Mesenchymal stem cell (in vitro differentiated cells and primary cell): ENCODE data around the gene DEDD.

Experiments used
- DNase-seq: peaks from one replicate; pipeline ENCODE4 v3.0.0-alpha.2; 2013
- H2AFZ ChIP-seq: one replicate; pipeline ENCODE4 v1.6.1; 2013; ENCODE audit warnings: low read depth, mild to moderate bottlenecking, control low read depth, inconsistent platforms, low read length, moderate library complexity
- H2AK5ac ChIP-seq: 2 replicates; pipeline ENCODE4 v1.6.1; 2013; ENCODE audit warnings: low read length, moderate library complexity, mild to moderate bottlenecking, inconsistent platforms; ENCODE audit not compliant: severe bottlenecking
- H2BK120ac ChIP-seq: one replicate; pipeline ENCODE4 v1.6.1; 2013; ENCODE audit warnings: low read depth, mild to moderate bottlenecking, inconsistent platforms, low read length, moderate library complexity
- H2BK12ac ChIP-seq, 2 experiments: one replicate each; pipeline ENCODE4 v1.6.1; 2013; ENCODE audit warnings: inconsistent platforms in 2 of 2, low read length in 2 of 2, mild to moderate bottlenecking in 2 of 2, moderate library complexity in 2 of 2, control low read depth in 1 of 2
- H2BK15ac ChIP-seq: one replicate; pipeline ENCODE4 v1.6.1; 2013; ENCODE audit warnings: mild to moderate bottlenecking, low read depth, inconsistent platforms; ENCODE audit not compliant: poor library complexity, severe bottlenecking
- H2BK5ac ChIP-seq: 2 replicates; pipeline ENCODE4 v1.6.1; 2013; ENCODE audit warnings: low read depth, mild to moderate bottlenecking, low read length, control low read depth, inconsistent platforms; ENCODE audit not compliant: poor library complexity, severe bottlenecking
- H3K14ac ChIP-seq, 2 experiments: one replicate each; pipeline ENCODE4 v1.6.1; 2013; ENCODE audit warnings: inconsistent platforms in 2 of 2, low read length in 2 of 2, control low read depth in 1 of 2, mild to moderate bottlenecking in 1 of 2, moderate library complexity in 1 of 2
- H3K18ac ChIP-seq, 2 experiments: one replicate each; pipeline ENCODE4 v1.6.1; 2013; ENCODE audit warnings: inconsistent platforms in 2 of 2, low read length in 2 of 2, control low read depth in 1 of 2, low read depth in 1 of 2, mild to moderate bottlenecking in 1 of 2
- H3K23ac ChIP-seq, 2 experiments: one replicate each; pipeline ENCODE4 v1.6.1; 2013; ENCODE audit warnings: inconsistent platforms in 2 of 2, low read length in 2 of 2, mild to moderate bottlenecking in 2 of 2, moderate library complexity in 2 of 2, control low read depth in 1 of 2
- H3K27ac ChIP-seq: 2 replicates; pipeline ENCODE4 v1.5.1; 2013; ENCODE audit warnings: mild to moderate bottlenecking, moderate library complexity, low read length, control low read depth, inconsistent platforms; ENCODE audit not compliant: poor library complexity, severe bottlenecking
- H3K27me3 ChIP-seq, 2 experiments: 2 replicates each; pipeline versions ENCODE4 v1.6.1 to v1.7.0; 2013; ENCODE audit warnings: low read length in 2 of 2, mild to moderate bottlenecking in 2 of 2, moderate library complexity in 2 of 2, control low read depth in 1 of 2, inconsistent platforms in 1 of 2; ENCODE audit not compliant: control insufficient read depth in 1 of 2, insufficient read depth in 1 of 2
- H3K36me3 ChIP-seq, 2 experiments: 2 replicates each; pipeline versions ENCODE4 v1.6.1 to v1.7.0; 2013; ENCODE audit warnings: low read length in 2 of 2, control low read depth in 1 of 2, inconsistent platforms in 1 of 2, low read depth in 1 of 2, mild to moderate bottlenecking in 1 of 2; ENCODE audit not compliant: insufficient read depth in 2 of 2, control insufficient read depth in 1 of 2
- H3K4ac ChIP-seq, 2 experiments: one replicate each; pipeline ENCODE4 v1.6.1; 2013; ENCODE audit warnings: inconsistent platforms in 2 of 2, low read length in 2 of 2, mild to moderate bottlenecking in 2 of 2, moderate library complexity in 2 of 2, control low read depth in 1 of 2, low read depth in 1 of 2
- H3K4me1 ChIP-seq: 2 replicates; pipeline ENCODE4 v1.6.1; 2013; ENCODE audit warnings: low read depth, low read length, control low read depth; ENCODE audit not compliant: control insufficient read depth, insufficient read depth
- H3K4me2 ChIP-seq: 2 replicates; pipeline ENCODE4 v1.6.1; 2013; ENCODE audit warnings: low read length, mild to moderate bottlenecking, inconsistent platforms; ENCODE audit not compliant: poor library complexity, severe bottlenecking
- H3K4me3 ChIP-seq, 2 experiments: 2 replicates each; pipeline versions ENCODE4 v1.5.1 to v1.7.0; 2013; ENCODE audit warnings: low read length in 2 of 2, mild to moderate bottlenecking in 2 of 2, control low read depth in 1 of 2, low read depth in 1 of 2; ENCODE audit not compliant: insufficient read depth in 1 of 2
- H3K79me1 ChIP-seq: replicated peaks from 2 replicates; pipeline ENCODE4 v1.6.1; 2013; ENCODE audit warnings: mild to moderate bottlenecking, control low read depth, low read length, inconsistent platforms; ENCODE audit not compliant: poor library complexity, severe bottlenecking
- H3K9ac ChIP-seq: 2 replicates; pipeline ENCODE4 v1.7.0; 2013; ENCODE audit warnings: mild to moderate bottlenecking, low read length, moderate library complexity
- H3K9me3 ChIP-seq: 2 replicates; pipeline ENCODE4 v1.7.0; 2013; ENCODE audit warnings: mild to moderate bottlenecking, low read length; ENCODE audit not compliant: control insufficient read depth
- H4K8ac ChIP-seq: one replicate; pipeline ENCODE4 v1.6.1; 2013; ENCODE audit warnings: inconsistent platforms, mild to moderate bottlenecking, low read length, moderate library complexity
- H4K91ac ChIP-seq: one replicate; pipeline ENCODE4 v1.6.1; 2013; ENCODE audit warnings: mild to moderate bottlenecking, low read length, inconsistent platforms
- WGBS: methylation state at CpG from one replicate; pipeline ENCODE4 v1.1.7; 2013; ENCODE audit warnings: mixed read lengths; 5-methylcytosine and 5-hydroxymethylcytosine counted together

The DEDD gene

GRCh38 chr1:161163793-161164192 is 31.3 kb upstream of the DEDD start:
- WGBS, result 94% methylated on average over 5 of the region's 5 CpGs
- no peak overlapping the region for H4K91ac ChIP-seq
- H2BK12ac ChIP-seq, result no peak overlapping the region
- H3K27me3 ChIP-seq, result no peaks in the 10 kb centered on the region
- no peak overlapping the region for H3K27ac ChIP-seq
- no peak overlapping the region for H3K4me2 ChIP-seq
- no peak overlapping the region for H2BK5ac ChIP-seq
- no peak overlapping the region for H4K8ac ChIP-seq
- peaks cover 46 to 48% of the 10 kb centered on the region in 2 experiments for H3K36me3 ChIP-seq
- H3K79me1 ChIP-seq, result peaks cover 44% of the 10 kb centered on the region
- no peak overlapping the region for H2BK15ac ChIP-seq
- no peak overlapping the region for H3K4me3 ChIP-seq
- H3K9ac ChIP-seq, result peak overlapping the region; percentile 30
- no peak overlapping the region for H2AFZ ChIP-seq
- H3K9me3 ChIP-seq, result no peaks in the 10 kb centered on the region
- no peak overlapping the region for H2BK120ac ChIP-seq
- peaks cover 29% of the 10 kb centered on the region for H3K4me1 ChIP-seq
- no peak overlapping the region for H3K18ac ChIP-seq
- no peak overlapping the region for H2AK5ac ChIP-seq
- no peak overlapping the region for H3K4ac ChIP-seq
- no peak for DNase-seq
- no peak overlapping the region for H3K14ac ChIP-seq
- H3K23ac ChIP-seq, result no peak overlapping the region

GRCh38 chr1:161162806-161163205 is 30.3 kb upstream of the DEDD start:
- H2AK5ac ChIP-seq, result no peak overlapping the region
- no peak overlapping the region for H3K4ac ChIP-seq
- H2BK15ac ChIP-seq, result no peak overlapping the region
- H2BK5ac ChIP-seq, result no peak overlapping the region
- 93% methylated on average over 7 of the region's 10 CpGs for WGBS
- peaks cover 29% of the 10 kb centered on the region for H3K4me1 ChIP-seq
- H3K18ac ChIP-seq, result no peak overlapping the region
- no peak for DNase-seq
- H3K9ac ChIP-seq, result peak overlapping the region; percentile 30
- no peaks in the 10 kb centered on the region for H3K9me3 ChIP-seq
- no peak overlapping the region for H4K91ac ChIP-seq
- H3K23ac ChIP-seq, result no peak overlapping the region
- no peak overlapping the region for H2AFZ ChIP-seq
- H3K14ac ChIP-seq, result no peak overlapping the region
- no peak overlapping the region for H3K27ac ChIP-seq
- H3K36me3 ChIP-seq, result peaks cover 47 to 52% of the 10 kb centered on the region in 2 experiments
- no peaks in the 10 kb centered on the region for H3K27me3 ChIP-seq
- no peak overlapping the region for H3K4me2 ChIP-seq
- H4K8ac ChIP-seq, result no peak overlapping the region
- peaks cover 38% of the 10 kb centered on the region for H3K79me1 ChIP-seq
- no peak overlapping the region for H2BK12ac ChIP-seq
- H2BK120ac ChIP-seq, result no peak overlapping the region
- no peak overlapping the region for H3K4me3 ChIP-seq

- no peak overlapping the region for H4K8ac ChIP-seq
- no peak overlapping the region for H3K4me3 ChIP-seq
- no peak overlapping the region for H3K14ac ChIP-seq
- peaks cover 46 to 59% of the 10 kb centered on the region in 2 experiments for H3K36me3 ChIP-seq
- no peak overlapping the region for H2AFZ ChIP-seq
- no peak for DNase-seq
- WGBS, result 60% methylated on average over 5 of the region's 7 CpGs
- H2BK5ac ChIP-seq, result no peak overlapping the region
- H3K18ac ChIP-seq, result no peak overlapping the region
- H2BK12ac ChIP-seq, result no peak overlapping the region
- H3K23ac ChIP-seq, result no peak overlapping the region
- no peak overlapping the region for H3K4me2 ChIP-seq
- H3K27ac ChIP-seq, result no peak overlapping the region
- no peak overlapping the region for H2BK15ac ChIP-seq
- peaks cover 24% of the 10 kb centered on the region for H3K4me1 ChIP-seq
- no peak overlapping the region for H3K9ac ChIP-seq
- H4K91ac ChIP-seq, result no peak overlapping the region
- no peaks in the 10 kb centered on the region for H3K27me3 ChIP-seq
- no peak overlapping the region for H2BK120ac ChIP-seq
- no peak overlapping the region for H3K4ac ChIP-seq
- no peak overlapping the region for H2AK5ac ChIP-seq
- H3K9me3 ChIP-seq, result no peaks in the 10 kb centered on the region
- H3K79me1 ChIP-seq, result peaks cover 33% of the 10 kb centered on the region
Observed at GRCh38 chr1:161162052-161162451, 29.6 kb upstream of the DEDD start.

DNA sequence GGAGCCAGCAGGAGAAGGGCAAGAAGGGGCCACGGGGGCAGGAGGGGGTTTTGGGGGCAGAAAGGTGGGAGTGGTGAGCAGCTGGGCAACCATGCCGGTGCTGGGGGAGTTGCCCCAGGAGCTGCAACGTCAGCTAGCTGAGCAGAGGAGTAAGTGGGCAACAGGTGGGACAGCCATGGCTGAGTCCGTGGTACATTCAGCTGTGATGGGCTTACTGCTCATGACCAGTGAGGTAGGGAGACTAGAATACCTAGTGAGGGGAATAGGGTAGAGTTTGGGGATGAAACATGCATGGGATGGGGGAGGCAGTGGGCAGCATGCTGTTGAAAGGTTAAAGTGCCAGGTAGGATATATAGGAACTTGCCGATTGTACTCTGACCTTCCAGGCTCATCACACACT is 29.2 kb upstream of the DEDD start:
- Histone ChIP-seq H3K9ac (no peak overlapping the region), H3K14ac (no peak overlapping the region), H3K9me3 (no peaks in the 10 kb centered on the region), H2AFZ (no peak overlapping the region), H2BK12ac (no peak overlapping the region), H2AK5ac (no peak overlapping the region), H2BK15ac (no peak overlapping the region), H3K27ac (no peak overlapping the region), H3K79me1 (peaks cover 34% of the 10 kb centered on the region), H2BK120ac (no peak overlapping the region), H3K4ac (no peak overlapping the region), H4K91ac (no peak overlapping the region), H3K18ac (no peak overlapping the region), H3K23ac (no peak overlapping the region), H3K4me1 (peaks cover 23% of the 10 kb centered on the region), H3K27me3 (no peaks in the 10 kb centered on the region), H3K36me3 (peaks cover 49 to 63% of the 10 kb centered on the region in 2 experiments), H2BK5ac (no peak overlapping the region), H3K4me3 (no peak overlapping the region), H4K8ac (no peak overlapping the region), H3K4me2 (no peak overlapping the region)
- 97% methylated on average over 4 of the region's 5 CpGs for WGBS
- no peak for DNase-seq
